Neural progenitor cell (in vitro differentiated cells): ENCODE data around the gene UBN2.
"Not testable (repeated sequence)": the region's sequence is repeated elsewhere in the genome, so short reads cannot be mapped to it uniquely, and the experiment has no call there.

ENCODE experiments used
- CTCF ChIP-seq: fragments of 200-600 bp; sonication (generic); IDR thresholded peaks from 2 replicates; pipeline ENCODE4 v1.5.1; 2017; ENCODE audit warnings: antibody characterized with exemption, mild to moderate bottlenecking
- EZH2 ChIP-seq: fragments of 200-600 bp; sonication (generic); IDR thresholded peaks from 2 replicates; pipeline ENCODE4 v1.6.1; 2017; ENCODE audit warnings: antibody characterized with exemption, mild to moderate bottlenecking, moderate library complexity
- EZH2phosphoT487 ChIP-seq: fragments of 200-600 bp; sonication (generic); IDR thresholded peaks from 2 replicates; pipeline ENCODE4 v1.6.1; 2017; ENCODE audit warnings: antibody characterized with exemption

GRCh38 chr7:139226988-139227488 is 4.0 kb upstream of the UBN2 start:
- TF ChIP-seq EZH2, CTCF, EZH2phosphoT487: not testable (repeated sequence)
